ENCODE measurements around the gene KRTAP5-5.

- TF ChIP-seq CTCF (IDR thresholded peaks at IDR 0.05) (no peak), EZH2 (IDR thresholded peaks at IDR 0.05; ENCODE audit: borderline replicate concordance, insufficient read depth, low read depth, low read length, poor library complexity, severe bottlenecking) (no peak)
Measured at GRCh38 chr11:1655168-1656060, 25.8 kb downstream of the KRTAP5-5 start.

Measured in B cell (primary cell).